ENCODE measurements around the gene LRRC55. TPM values are rescaled to one million over a fixed set of nuclear protein-coding genes. Genes with fewer than 3 reads are reported as not detected.

LRRC55 gene
- total RNA-seq, 4 donors from 2014 or later, result not detected

GRCh38 chr11:57237204-57237681, 55.5 kb downstream of the LRRC55 start, which contains the start of gene APLNR:
TSS of gene APLNR (minus strand) at chr11:57237250. CDS start at chr11:57237004, 246 bp downstream.
- Histone ChIP-seq H3K27ac (peak within 1 kb of the TSS in 3 of 4 donors; percentile 36 to 70 (median 50)), H3K4me3 (peak within 1 kb of the TSS in 3 of 4 donors; percentile 6 to 35 (median 25)), H3K27me3 (no peaks in the 10 kb centered on the region), H3K36me3 (no peaks in the 10 kb centered on the region), H3K9me3 (no peaks in the 10 kb centered on the region), H3K4me1 (no peaks in the 10 kb centered on the region)
- intact Hi-C loops (cut with DNase I; ENCODE audit: low total_unique reads) (loop anchor here (5.0 kb wide), 1 partner anchor 35 kb away; no protein-coding TSS in a partner anchor), in situ Hi-C loops (cut with MboI; ENCODE audit: low sequenced_read_pairs in 4 of 4) (loop anchor here in 1 of 4 donors (25.0 kb wide), 1 partner anchor 100 kb away; the partner anchor contains the start of genes P2RX3 and SSRP1)
- TF ChIP-seq POLR2A (IDR thresholded peaks at IDR 0.05), result no peak
- TF ChIP-seq, protein P1, sequence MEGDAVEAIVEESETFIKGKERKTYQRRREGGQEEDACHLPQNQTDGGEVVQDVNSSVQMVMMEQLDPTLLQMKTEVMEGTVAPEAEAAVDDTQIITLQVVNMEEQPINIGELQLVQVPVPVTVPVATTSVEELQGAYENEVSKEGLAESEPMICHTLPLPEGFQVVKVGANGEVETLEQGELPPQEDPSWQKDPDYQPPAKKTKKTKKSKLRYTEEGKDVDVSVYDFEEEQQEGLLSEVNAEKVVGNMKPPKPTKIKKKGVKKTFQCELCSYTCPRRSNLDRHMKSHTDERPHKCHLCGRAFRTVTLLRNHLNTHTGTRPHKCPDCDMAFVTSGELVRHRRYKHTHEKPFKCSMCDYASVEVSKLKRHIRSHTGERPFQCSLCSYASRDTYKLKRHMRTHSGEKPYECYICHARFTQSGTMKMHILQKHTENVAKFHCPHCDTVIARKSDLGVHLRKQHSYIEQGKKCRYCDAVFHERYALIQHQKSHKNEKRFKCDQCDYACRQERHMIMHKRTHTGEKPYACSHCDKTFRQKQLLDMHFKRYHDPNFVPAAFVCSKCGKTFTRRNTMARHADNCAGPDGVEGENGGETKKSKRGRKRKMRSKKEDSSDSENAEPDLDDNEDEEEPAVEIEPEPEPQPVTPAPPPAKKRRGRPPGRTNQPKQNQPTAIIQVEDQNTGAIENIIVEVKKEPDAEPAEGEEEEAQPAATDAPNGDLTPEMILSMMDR (IDR thresholded peaks at IDR 0.05 in 4 of 5, conservative IDR thresholded peaks at IDR 0.05 in 1 of 5), result no peak
- DNase-seq, result no peak
- ATAC-seq, result peak in 1 of 2 donors; percentile 20

DNA sequence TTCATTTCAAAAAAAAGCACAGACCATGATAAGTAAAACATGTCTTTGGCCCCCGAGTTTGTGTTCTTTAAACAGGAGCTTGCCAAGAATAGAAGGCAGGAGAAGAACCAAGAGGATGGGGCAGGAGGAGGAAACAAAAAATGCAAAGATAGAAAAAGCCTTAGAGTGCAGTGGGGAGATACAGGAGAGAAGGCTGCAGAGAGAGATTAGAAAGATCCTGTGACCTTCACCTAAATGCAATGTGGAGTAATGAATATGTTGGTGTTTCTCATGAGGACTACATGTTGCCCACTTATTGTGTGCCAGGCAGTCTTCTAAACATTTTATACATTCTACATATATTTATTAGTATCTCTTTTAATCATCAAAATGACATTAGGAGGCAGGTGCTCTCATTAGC, 57.6 kb downstream of the LRRC55 start:
- ATAC-seq (no peak), DNase-seq (no peak)
- in situ Hi-C loops (cut with MboI; ENCODE audit: low sequenced_read_pairs in 4 of 4), result loop anchor here in 1 of 4 donors (25.0 kb wide), 1 partner anchor 98 kb away; the partner anchor contains the start of genes P2RX3 and SSRP1
- H3K9me3 ChIP-seq, result no peaks in the 10 kb centered on the region
- H3K27me3 ChIP-seq, result no peaks in the 10 kb centered on the region
- no peak overlapping the region for H3K27ac ChIP-seq
- H3K4me3 ChIP-seq, result no peak overlapping the region
- H3K4me1 ChIP-seq, result no peaks in the 10 kb centered on the region
- intact Hi-C loops (cut with DNase I; ENCODE audit: low total_unique reads), result loop anchor here (5.0 kb wide), 1 partner anchor 37 kb away; no protein-coding TSS in a partner anchor
- TF ChIP-seq, protein P1 (IDR thresholded peaks at IDR 0.05 in 4 of 5, conservative IDR thresholded peaks at IDR 0.05 in 1 of 5), result no peak
- TF ChIP-seq POLR2A (IDR thresholded peaks at IDR 0.05), result no peak
- H3K36me3 ChIP-seq, result no peaks in the 10 kb centered on the region

DNA sequence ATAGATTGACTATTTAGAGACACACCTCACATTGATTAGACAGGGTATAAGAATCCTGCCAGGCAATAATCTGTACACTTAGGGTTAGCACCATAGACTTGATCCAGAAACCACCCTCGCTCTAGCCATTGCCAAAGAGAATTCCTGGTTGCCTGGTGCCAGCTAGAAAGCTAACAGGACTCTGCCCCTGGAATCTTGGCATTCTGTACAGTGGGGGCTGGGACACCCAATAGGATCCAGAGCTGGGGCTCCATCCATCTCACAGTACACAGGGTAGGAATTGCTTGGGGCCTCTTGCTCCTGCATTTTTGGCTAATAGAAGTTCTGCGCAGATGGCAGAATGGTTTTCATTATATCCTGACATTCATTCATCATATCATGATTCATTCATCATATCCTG, 58.3 kb downstream of the LRRC55 start:
- no peaks in the 10 kb centered on the region for H3K4me1 ChIP-seq
- TF ChIP-seq, protein P1 (IDR thresholded peaks at IDR 0.05 in 4 of 5, conservative IDR thresholded peaks at IDR 0.05 in 1 of 5), result no peak
- TF ChIP-seq POLR2A (IDR thresholded peaks at IDR 0.05), result no peak
- in situ Hi-C loops (cut with MboI; ENCODE audit: low sequenced_read_pairs in 4 of 4), result loop anchor here in 2 of 4 donors (5.0 to 25.0 kb wide), 3 partner anchors 97 to 395 kb away; partner anchors contain the start of genes P2RX3 (in 1 of the 2) and SSRP1 (in 1 of the 2)
- no peaks in the 10 kb centered on the region for H3K27me3 ChIP-seq
- H3K9me3 ChIP-seq, result no peaks in the 10 kb centered on the region
- no peak for ATAC-seq
- intact Hi-C loops (cut with DNase I; ENCODE audit: low total_unique reads), result no loop called here
- DNase-seq, result no peak
- no peak overlapping the region for H3K4me3 ChIP-seq
- H3K36me3 ChIP-seq, result no peaks in the 10 kb centered on the region
- no peak overlapping the region for H3K27ac ChIP-seq

DNA sequence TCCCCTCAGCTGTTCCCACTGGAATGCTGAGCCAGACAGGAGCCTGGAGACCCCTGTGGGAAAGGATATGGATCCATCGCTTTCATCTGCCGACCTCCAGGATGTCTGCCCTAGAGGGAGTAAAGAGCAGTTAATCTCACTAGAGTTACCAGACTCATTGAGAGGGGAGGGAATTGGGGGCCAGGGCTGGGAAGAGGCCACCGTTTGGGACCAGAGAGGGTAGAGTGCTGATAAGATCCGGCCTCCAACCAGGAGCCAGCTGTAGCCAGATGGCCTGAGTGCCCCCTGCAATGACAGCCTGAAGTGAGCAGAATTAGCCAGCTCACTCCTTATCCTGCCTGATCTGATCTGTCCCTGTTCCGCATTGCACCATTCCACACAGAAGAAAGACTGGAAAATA, 59.0 kb downstream of the LRRC55 start:
- TF ChIP-seq POLR2A (IDR thresholded peaks at IDR 0.05), result no peak
- TF ChIP-seq, protein P1 (IDR thresholded peaks at IDR 0.05 in 4 of 5, conservative IDR thresholded peaks at IDR 0.05 in 1 of 5), result no peak
- no peaks in the 10 kb centered on the region for H3K27me3 ChIP-seq
- H3K9me3 ChIP-seq, result no peaks in the 10 kb centered on the region
- in situ Hi-C loops (cut with MboI; ENCODE audit: low sequenced_read_pairs in 4 of 4) (loop anchor here in 2 of 4 donors (5.0 to 25.0 kb wide), 3 partner anchors 97 to 396 kb away; partner anchors contain the start of genes P2RX3 (in 1 of the 2) and SSRP1 (in 1 of the 2)), intact Hi-C loops (cut with DNase I; ENCODE audit: low total_unique reads) (no loop called here)
- H3K4me3 ChIP-seq, result no peak overlapping the region
- no peaks in the 10 kb centered on the region for H3K4me1 ChIP-seq
- H3K36me3 ChIP-seq, result no peaks in the 10 kb centered on the region
- DNase-seq (no peak), ATAC-seq (no peak)
- H3K27ac ChIP-seq, result no peak overlapping the region

Other genes starting within 250 kb of the LRRC55 start
- gene OR5AK2, start 193.0 kb upstream of the LRRC55 start, total RNA-seq, result not detected
- 1 to 10 TPM in 1 of 4 donors, under 1 TPM in 3; 0.32 to 3.7 (median 0.64) TPM for gene APLNR, start 55.3 kb downstream of the LRRC55 start, total RNA-seq
- 100 to 1,000 TPM in 3 of 4 donors, 10 to 100 TPM in 1; 98.5 to 165 (median 125) TPM for gene TNKS1BP1, start 143.0 kb downstream of the LRRC55 start, total RNA-seq
- gene SSRP1, start 153.9 kb downstream of the LRRC55 start, total RNA-seq, result 100 to 1,000 TPM in 3 of 4 donors, 10 to 100 TPM in 1; 76.6 to 155 (median 137) TPM
- gene P2RX3, start 156.4 kb downstream of the LRRC55 start, total RNA-seq, result not detected
- gene PRG3, start 199.2 kb downstream of the LRRC55 start, total RNA-seq, result not detected
- not detected for gene PRG2, start 208.7 kb downstream of the LRRC55 start, total RNA-seq
- 10 to 100 TPM; 13.9 to 22.5 (median 20.3) TPM for gene SLC43A3, start 245.2 kb downstream of the LRRC55 start, total RNA-seq